Measurements from ENCODE around the gene EEFSEC.

GRCh38 chr3:128167973-128168674 lies 14.8 kb downstream of the EEFSEC start:
- TF ChIP-seq CTCF (IDR thresholded peaks at IDR 0.05) (no peak), REST (IDR thresholded peaks at IDR 0.05; ENCODE audit: insufficient read depth in 1 of 2, low read depth in 2 of 2, low read length in 1 of 2) (no peak), SIN3A (IDR thresholded peaks at IDR 0.05; ENCODE audit: borderline replicate concordance, insufficient read depth, low read depth, low read length) (no peak)

All from Panc1 (cell line).